Subcutaneous abdominal adipose tissue (tissue), 5 donors: ENCODE data around the gene LRP2BP.
"Not testable (repeated sequence)": the region's sequence is repeated elsewhere in the genome, so short reads cannot be mapped to it uniquely, and the experiment has no call there.

Experiments used
- H3K27ac ChIP-seq: one replicate; pipeline ENCODE4 v1.7.0; 2013; ENCODE audit warnings: low read depth, mild to moderate bottlenecking, inconsistent platforms, low read length, moderate library complexity
- H3K27me3 ChIP-seq, 5 donors: one replicate each; pipeline ENCODE4 v1.7.0; 2013; ENCODE audit warnings: low read length in 5 of 5, inconsistent platforms in 1 of 5; ENCODE audit not compliant: control insufficient read depth in 5 of 5, insufficient read depth in 4 of 5
- H3K36me3 ChIP-seq, 5 donors: one replicate each; pipeline ENCODE4 v1.7.0; 2013; ENCODE audit warnings: low read length in 5 of 5; ENCODE audit not compliant: control insufficient read depth in 5 of 5, insufficient read depth in 5 of 5
- H3K4me1 ChIP-seq, 5 donors: one replicate each; pipeline ENCODE4 v1.7.0; 2013; ENCODE audit warnings: low read length in 5 of 5, mild to moderate bottlenecking in 3 of 5, moderate library complexity in 1 of 5; ENCODE audit not compliant: control insufficient read depth in 5 of 5, insufficient read depth in 5 of 5
- H3K4me3 ChIP-seq, 5 donors: one replicate each; pipeline ENCODE4 v1.7.0; 2013; ENCODE audit warnings: low read length in 5 of 5, low read depth in 1 of 5
- H3K9ac ChIP-seq, 5 donors: one replicate each; pipeline ENCODE4 v1.7.0; 2013; ENCODE audit warnings: low read length in 5 of 5, mild to moderate bottlenecking in 4 of 5, moderate library complexity in 3 of 5
- H3K9me3 ChIP-seq, 5 donors: one replicate each; pipeline ENCODE4 v1.7.0; 2013; ENCODE audit warnings: low read length in 5 of 5; ENCODE audit not compliant: control insufficient read depth in 5 of 5
- donor health status: healthy.
- donor health status: healthy.
- donor health status: healthy.
- donor health status: healthy.
- donor health status: healthy.

The LRP2BP gene

GRCh38 chr4:185369731-185370130 is 26.0 kb downstream of the LRP2BP start:
- Histone ChIP-seq H3K36me3 (peaks cover 4 to 17% (median 6%) of the 10 kb centered on the region in 5 donors), H3K9ac (no peak overlapping the region), H3K4me3 (no peak overlapping the region), H3K27ac (no peak overlapping the region), H3K9me3 (no peaks in the 10 kb centered on the region), H3K4me1 (peaks cover 0 to 5% (median 0%) of the 10 kb centered on the region in 5 donors), H3K27me3 (no peaks in the 10 kb centered on the region)

GRCh38 chr4:185364886-185365285 is 30.8 kb downstream of the LRP2BP start:
- H3K4me3 ChIP-seq: no peak overlapping the region
- no peak overlapping the region for H3K27ac ChIP-seq
- no peak overlapping the region for H3K9ac ChIP-seq
- peaks cover 0 to 9% (median 3%) of the 10 kb centered on the region in 5 donors for H3K36me3 ChIP-seq
- no peaks in the 10 kb centered on the region for H3K9me3 ChIP-seq
- H3K4me1 ChIP-seq: no peaks in the 10 kb centered on the region
- no peaks in the 10 kb centered on the region for H3K27me3 ChIP-seq

DNA sequence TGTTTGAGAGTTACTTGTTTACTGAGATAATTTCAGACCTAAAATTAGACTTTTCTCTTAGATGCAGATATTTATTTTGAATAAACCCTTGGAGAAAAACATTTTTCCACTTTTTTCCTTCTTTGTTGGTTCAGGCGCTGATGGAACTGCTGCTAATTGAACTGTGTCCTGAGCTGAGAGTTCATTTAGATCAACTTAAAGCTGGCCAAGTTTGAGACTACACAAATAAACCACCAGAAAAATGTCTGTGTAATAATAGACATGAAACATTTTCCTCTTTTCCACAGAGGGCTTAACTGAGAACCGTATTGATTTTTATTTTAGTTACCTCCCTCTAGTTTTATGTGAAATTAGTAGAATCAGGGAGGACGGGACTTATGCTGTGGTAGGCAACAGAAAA is 32.5 kb downstream of the LRP2BP start:
- Histone ChIP-seq H3K4me3 (no peak overlapping the region), H3K27me3 (no peaks in the 10 kb centered on the region), H3K4me1 (no peaks in the 10 kb centered on the region), H3K9me3 (no peaks in the 10 kb centered on the region), H3K27ac (no peak overlapping the region), H3K9ac (no peak overlapping the region), H3K36me3 (peaks cover 0 to 11% (median 4%) of the 10 kb centered on the region in 5 donors)

GRCh38 chr4:185362570-185362969 is 33.2 kb downstream of the LRP2BP start:
- H3K9ac ChIP-seq, H3K27ac ChIP-seq, H3K4me1 ChIP-seq, H3K9me3 ChIP-seq, H3K4me3 ChIP-seq, H3K27me3 ChIP-seq, H3K36me3 ChIP-seq: not testable (repeated sequence)

GRCh38 chr4:185361872-185362271 is 33.9 kb downstream of the LRP2BP start:
- H3K36me3 ChIP-seq: peaks cover 0 to 9% (median 4%) of the 10 kb centered on the region in 5 donors
- H3K4me1 ChIP-seq: no peaks in the 10 kb centered on the region
- no peaks in the 10 kb centered on the region for H3K9me3 ChIP-seq
- H3K27me3 ChIP-seq: no peaks in the 10 kb centered on the region
- no peak overlapping the region for H3K27ac ChIP-seq
- no peak overlapping the region for H3K9ac ChIP-seq
- no peak overlapping the region for H3K4me3 ChIP-seq

- Histone ChIP-seq H3K27me3 (no peaks in the 10 kb centered on the region), H3K4me3 (no peak overlapping the region), H3K36me3 (peaks cover 0 to 9% (median 4%) of the 10 kb centered on the region in 5 donors), H3K9me3 (no peaks in the 10 kb centered on the region), H3K4me1 (no peaks in the 10 kb centered on the region), H3K9ac (no peak overlapping the region), H3K27ac (no peak overlapping the region)
Measured at GRCh38 chr4:185359767-185360446, 35.8 kb downstream of the LRP2BP start.

- Histone ChIP-seq H3K9ac (no peak overlapping the region), H3K27ac (no peak overlapping the region), H3K36me3 (peaks cover 4 to 18% (median 10%) of the 10 kb centered on the region in 5 donors)
Measured at GRCh38 chr4:185358959-185359358, 36.8 kb downstream of the LRP2BP start.

GRCh38 chr4:185358514-185358913 is 37.2 kb downstream of the LRP2BP start:
- no peak overlapping the region for H3K27ac ChIP-seq
- no peaks in the 10 kb centered on the region for H3K27me3 ChIP-seq
- H3K9ac ChIP-seq: no peak overlapping the region
- no peaks in the 10 kb centered on the region for H3K9me3 ChIP-seq
- H3K4me3 ChIP-seq: no peak overlapping the region
- H3K4me1 ChIP-seq: no peaks in the 10 kb centered on the region
- H3K36me3 ChIP-seq: peaks cover 4 to 20% (median 11%) of the 10 kb centered on the region in 5 donors

More at GRCh38 chr4:185358959-185359358, 36.8 kb downstream of the LRP2BP start:
- Histone ChIP-seq H3K27me3 (no peaks in the 10 kb centered on the region), H3K4me3 (no peak overlapping the region), H3K4me1 (no peaks in the 10 kb centered on the region), H3K9me3 (no peaks in the 10 kb centered on the region)

GRCh38 chr4:185357733-185358440 is 37.8 kb downstream of the LRP2BP start:
- Histone ChIP-seq H3K4me1 (no peaks in the 10 kb centered on the region), H3K9me3 (no peaks in the 10 kb centered on the region), H3K27ac (no peak overlapping the region), H3K4me3 (no peak overlapping the region), H3K27me3 (no peaks in the 10 kb centered on the region), H3K9ac (no peak overlapping the region), H3K36me3 (peaks cover 4 to 20% (median 11%) of the 10 kb centered on the region in 5 donors)

GRCh38 chr4:185357211-185357610 is 38.5 kb downstream of the LRP2BP start:
- Histone ChIP-seq H3K27me3 (no peaks in the 10 kb centered on the region), H3K9me3 (no peaks in the 10 kb centered on the region), H3K4me1 (no peaks in the 10 kb centered on the region), H3K36me3 (peaks cover under 1 to 22% (median 12%) of the 10 kb centered on the region in 5 donors), H3K9ac (no peak overlapping the region), H3K27ac (no peak overlapping the region), H3K4me3 (no peak overlapping the region)
